Measurements from ENCODE around the gene ADGRD2. TPM values are rescaled to one million over a fixed set of nuclear protein-coding genes. Genes with fewer than 3 reads are reported as not detected.

ADGRD2 gene
- total and polyA plus RNA-seq, 4 donors: not detected

GRCh38 chr9:124507880-124508423 lies 57.7 kb downstream of the ADGRD2 start:
- peaks cover 0 to 15% (median 6%) of the 10 kb centered on the region in 4 donors for H3K27me3 ChIP-seq (ENCODE audit: control insufficient read depth in 4 of 4, insufficient read depth in 4 of 4, low read length in 3 of 4)
- no peak overlapping the region for H3K4me3 ChIP-seq (ENCODE audit: low read depth in 1 of 3, low read length in 3 of 3)
- H3K9ac ChIP-seq (ENCODE audit: low read depth in 1 of 2, low read length in 2 of 2): no peak overlapping the region
- no peaks in the 10 kb centered on the region for H3K36me3 ChIP-seq (ENCODE audit: control insufficient read depth in 4 of 4, insufficient read depth in 3 of 4, low read depth in 1 of 4, low read length in 3 of 4)
- TF ChIP-seq EGR1 (IDR thresholded peaks at IDR 0.05; ENCODE audit: low read depth in 2 of 2) (no peak), SP1 (IDR thresholded peaks at IDR 0.05) (no peak), ATF3 (IDR thresholded peaks at IDR 0.05) (no peak), GABPA (IDR thresholded peaks at IDR 0.05 in 1 of 2, conservative IDR thresholded peaks at IDR 0.05 in 1 of 2) (no peak), YY1 (IDR thresholded peaks at IDR 0.05) (no peak), NR2F2 (IDR thresholded peaks at IDR 0.05) (no peak), TAF1 (conservative IDR thresholded peaks at IDR 0.05) (no peak), ZBTB33 (IDR thresholded peaks at IDR 0.05) (no peak), HNF4G (IDR thresholded peaks at IDR 0.05) (no peak)
- no peaks in the 10 kb centered on the region for H3K9me3 ChIP-seq (ENCODE audit: control insufficient read depth in 4 of 4, low read length in 3 of 4)
- DNase-seq (ENCODE audit: low spot score): no peak
- peaks cover 13 to 32% (median 18%) of the 10 kb centered on the region in 4 donors for H3K4me1 ChIP-seq (ENCODE audit: control insufficient read depth in 4 of 4, insufficient read depth in 4 of 4, low read length in 3 of 4)
- no peak overlapping the region for H3K27ac ChIP-seq (ENCODE audit: low read depth in 1 of 2, low read length in 2 of 2)
- 96% methylated on average over 11 of the region's 11 CpGs for WGBS

GRCh38 chr9:124510650-124511425 lies 60.6 kb downstream of the ADGRD2 start:
- no peak for DNase-seq (ENCODE audit: low spot score)
- no peaks in the 10 kb centered on the region for H3K36me3 ChIP-seq (ENCODE audit: control insufficient read depth in 4 of 4, insufficient read depth in 3 of 4, low read depth in 1 of 4, low read length in 3 of 4)
- no peak overlapping the region for H3K27ac ChIP-seq (ENCODE audit: low read depth in 1 of 2, low read length in 2 of 2)
- 57% methylated on average over 9 of the region's 9 CpGs for WGBS
- H3K4me3 ChIP-seq (ENCODE audit: low read depth in 1 of 3, low read length in 3 of 3): no peak overlapping the region
- no peaks in the 10 kb centered on the region for H3K9me3 ChIP-seq (ENCODE audit: control insufficient read depth in 4 of 4, low read length in 3 of 4)
- peaks cover 5 to 20% (median 12%) of the 10 kb centered on the region in 4 donors for H3K4me1 ChIP-seq (ENCODE audit: control insufficient read depth in 4 of 4, insufficient read depth in 4 of 4, low read length in 3 of 4)
- H3K9ac ChIP-seq (ENCODE audit: low read depth in 1 of 2, low read length in 2 of 2): no peak overlapping the region
- H3K27me3 ChIP-seq (ENCODE audit: control insufficient read depth in 4 of 4, insufficient read depth in 4 of 4, low read length in 3 of 4): peaks cover 0 to under 1% (median 0%) of the 10 kb centered on the region in 4 donors
- TF ChIP-seq YY1 (IDR thresholded peaks at IDR 0.05): peak; percentile 39
- no peak for TF ChIP-seq ATF3 (IDR thresholded peaks at IDR 0.05)
- no peak for TF ChIP-seq HNF4G (IDR thresholded peaks at IDR 0.05)
- TF ChIP-seq HNF4A (conservative IDR thresholded peaks at IDR 0.05): peak; percentile 43 to 57
- peak; percentile 86 to 97 for TF ChIP-seq RXRA (IDR thresholded peaks at IDR 0.05)
- TF ChIP-seq FOXA1 (IDR thresholded peaks at IDR 0.05): no peak
- TF ChIP-seq SP1 (IDR thresholded peaks at IDR 0.05): peak; percentile 67
- TF ChIP-seq REST (IDR thresholded peaks at IDR 0.05): no peak
- TF ChIP-seq FOXA2 (IDR thresholded peaks at IDR 0.05): peak; percentile 12
